Measurements from ENCODE around the gene PNPLA1.

DNA sequence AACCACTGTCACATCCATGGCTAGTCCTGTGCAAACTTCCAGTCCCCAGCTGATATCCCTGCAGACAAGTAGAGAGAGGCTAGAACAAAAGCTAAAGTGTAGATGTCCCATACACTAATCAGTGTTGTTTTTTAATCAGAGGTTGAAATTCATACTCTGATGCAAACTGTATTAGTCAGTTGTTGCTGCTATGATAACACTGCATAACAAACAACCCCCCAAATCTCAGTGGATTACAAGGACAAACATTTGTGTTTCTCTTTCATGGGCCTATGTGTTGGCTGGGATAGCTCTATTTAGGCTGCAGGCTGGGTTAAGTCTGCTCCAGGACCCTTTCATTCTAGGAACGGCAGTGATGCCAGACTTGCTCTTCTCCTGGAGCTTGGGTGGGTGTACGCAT lies 40.0 kb downstream of the PNPLA1 start:
- no peak for TF ChIP-seq CTCF (IDR thresholded peaks at IDR 0.05 in 2 of 3, conservative IDR thresholded peaks at IDR 0.05 in 1 of 3; ENCODE audit: borderline replicate concordance in 1 of 3, insufficient read depth in 1 of 3, low read depth in 2 of 3, low read length in 2 of 3)
- TF ChIP-seq POLR2A (IDR thresholded peaks at IDR 0.05; ENCODE audit: borderline replicate concordance, extremely low read depth, insufficient read depth, insufficient read length) = no peak
- TF ChIP-seq EZH2 (IDR thresholded peaks at IDR 0.05) = no peak
- no peak for TF ChIP-seq POLR2AphosphoS5 (IDR thresholded peaks at IDR 0.05; ENCODE audit: low read depth, low read length)
- TF ChIP-seq, protein P1, sequence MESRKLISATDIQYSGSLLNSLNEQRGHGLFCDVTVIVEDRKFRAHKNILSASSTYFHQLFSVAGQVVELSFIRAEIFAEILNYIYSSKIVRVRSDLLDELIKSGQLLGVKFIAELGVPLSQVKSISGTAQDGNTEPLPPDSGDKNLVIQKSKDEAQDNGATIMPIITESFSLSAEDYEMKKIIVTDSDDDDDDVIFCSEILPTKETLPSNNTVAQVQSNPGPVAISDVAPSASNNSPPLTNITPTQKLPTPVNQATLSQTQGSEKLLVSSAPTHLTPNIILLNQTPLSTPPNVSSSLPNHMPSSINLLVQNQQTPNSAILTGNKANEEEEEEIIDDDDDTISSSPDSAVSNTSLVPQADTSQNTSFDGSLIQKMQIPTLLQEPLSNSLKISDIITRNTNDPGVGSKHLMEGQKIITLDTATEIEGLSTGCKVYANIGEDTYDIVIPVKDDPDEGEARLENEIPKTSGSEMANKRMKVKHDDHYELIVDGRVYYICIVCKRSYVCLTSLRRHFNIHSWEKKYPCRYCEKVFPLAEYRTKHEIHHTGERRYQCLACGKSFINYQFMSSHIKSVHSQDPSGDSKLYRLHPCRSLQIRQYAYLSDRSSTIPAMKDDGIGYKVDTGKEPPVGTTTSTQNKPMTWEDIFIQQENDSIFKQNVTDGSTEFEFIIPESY (IDR thresholded peaks at IDR 0.05; ENCODE audit: extremely low read depth, insufficient replicate concordance, low read length) = no peak
- no peak for TF ChIP-seq SP1 (IDR thresholded peaks at IDR 0.05; ENCODE audit: low read depth)
- TF ChIP-seq TCF7L2 (IDR thresholded peaks at IDR 0.05; ENCODE audit: borderline replicate concordance, extremely low read depth, insufficient read depth, insufficient read length) = no peak
- TF ChIP-seq MAX (IDR thresholded peaks at IDR 0.05) = no peak
- TF ChIP-seq, protein P2, sequence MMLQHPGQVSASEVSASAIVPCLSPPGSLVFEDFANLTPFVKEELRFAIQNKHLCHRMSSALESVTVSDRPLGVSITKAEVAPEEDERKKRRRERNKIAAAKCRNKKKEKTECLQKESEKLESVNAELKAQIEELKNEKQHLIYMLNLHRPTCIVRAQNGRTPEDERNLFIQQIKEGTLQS (IDR thresholded peaks at IDR 0.05) = no peak
- TF ChIP-seq EGR1 (IDR thresholded peaks at IDR 0.05; ENCODE audit: low read depth) = no peak
- TF ChIP-seq YY1 (IDR thresholded peaks at IDR 0.05; ENCODE audit: extremely low read depth, insufficient replicate concordance, low read depth, low read length) = no peak
- no peak for TF ChIP-seq RAD21 (IDR thresholded peaks at IDR 0.05; ENCODE audit: low read depth)
- no peak for TF ChIP-seq EZH2phosphoT487 (IDR thresholded peaks at IDR 0.05; ENCODE audit: borderline replicate concordance)
- TF ChIP-seq, protein P3, sequence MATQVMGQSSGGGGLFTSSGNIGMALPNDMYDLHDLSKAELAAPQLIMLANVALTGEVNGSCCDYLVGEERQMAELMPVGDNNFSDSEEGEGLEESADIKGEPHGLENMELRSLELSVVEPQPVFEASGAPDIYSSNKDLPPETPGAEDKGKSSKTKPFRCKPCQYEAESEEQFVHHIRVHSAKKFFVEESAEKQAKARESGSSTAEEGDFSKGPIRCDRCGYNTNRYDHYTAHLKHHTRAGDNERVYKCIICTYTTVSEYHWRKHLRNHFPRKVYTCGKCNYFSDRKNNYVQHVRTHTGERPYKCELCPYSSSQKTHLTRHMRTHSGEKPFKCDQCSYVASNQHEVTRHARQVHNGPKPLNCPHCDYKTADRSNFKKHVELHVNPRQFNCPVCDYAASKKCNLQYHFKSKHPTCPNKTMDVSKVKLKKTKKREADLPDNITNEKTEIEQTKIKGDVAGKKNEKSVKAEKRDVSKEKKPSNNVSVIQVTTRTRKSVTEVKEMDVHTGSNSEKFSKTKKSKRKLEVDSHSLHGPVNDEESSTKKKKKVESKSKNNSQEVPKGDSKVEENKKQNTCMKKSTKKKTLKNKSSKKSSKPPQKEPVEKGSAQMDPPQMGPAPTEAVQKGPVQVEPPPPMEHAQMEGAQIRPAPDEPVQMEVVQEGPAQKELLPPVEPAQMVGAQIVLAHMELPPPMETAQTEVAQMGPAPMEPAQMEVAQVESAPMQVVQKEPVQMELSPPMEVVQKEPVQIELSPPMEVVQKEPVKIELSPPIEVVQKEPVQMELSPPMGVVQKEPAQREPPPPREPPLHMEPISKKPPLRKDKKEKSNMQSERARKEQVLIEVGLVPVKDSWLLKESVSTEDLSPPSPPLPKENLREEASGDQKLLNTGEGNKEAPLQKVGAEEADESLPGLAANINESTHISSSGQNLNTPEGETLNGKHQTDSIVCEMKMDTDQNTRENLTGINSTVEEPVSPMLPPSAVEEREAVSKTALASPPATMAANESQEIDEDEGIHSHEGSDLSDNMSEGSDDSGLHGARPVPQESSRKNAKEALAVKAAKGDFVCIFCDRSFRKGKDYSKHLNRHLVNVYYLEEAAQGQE (IDR thresholded peaks at IDR 0.05; ENCODE audit: low read depth) = no peak

Data from HCT116 (cell line).